ENCODE results near the gene GAL.

The GAL gene

DNA sequence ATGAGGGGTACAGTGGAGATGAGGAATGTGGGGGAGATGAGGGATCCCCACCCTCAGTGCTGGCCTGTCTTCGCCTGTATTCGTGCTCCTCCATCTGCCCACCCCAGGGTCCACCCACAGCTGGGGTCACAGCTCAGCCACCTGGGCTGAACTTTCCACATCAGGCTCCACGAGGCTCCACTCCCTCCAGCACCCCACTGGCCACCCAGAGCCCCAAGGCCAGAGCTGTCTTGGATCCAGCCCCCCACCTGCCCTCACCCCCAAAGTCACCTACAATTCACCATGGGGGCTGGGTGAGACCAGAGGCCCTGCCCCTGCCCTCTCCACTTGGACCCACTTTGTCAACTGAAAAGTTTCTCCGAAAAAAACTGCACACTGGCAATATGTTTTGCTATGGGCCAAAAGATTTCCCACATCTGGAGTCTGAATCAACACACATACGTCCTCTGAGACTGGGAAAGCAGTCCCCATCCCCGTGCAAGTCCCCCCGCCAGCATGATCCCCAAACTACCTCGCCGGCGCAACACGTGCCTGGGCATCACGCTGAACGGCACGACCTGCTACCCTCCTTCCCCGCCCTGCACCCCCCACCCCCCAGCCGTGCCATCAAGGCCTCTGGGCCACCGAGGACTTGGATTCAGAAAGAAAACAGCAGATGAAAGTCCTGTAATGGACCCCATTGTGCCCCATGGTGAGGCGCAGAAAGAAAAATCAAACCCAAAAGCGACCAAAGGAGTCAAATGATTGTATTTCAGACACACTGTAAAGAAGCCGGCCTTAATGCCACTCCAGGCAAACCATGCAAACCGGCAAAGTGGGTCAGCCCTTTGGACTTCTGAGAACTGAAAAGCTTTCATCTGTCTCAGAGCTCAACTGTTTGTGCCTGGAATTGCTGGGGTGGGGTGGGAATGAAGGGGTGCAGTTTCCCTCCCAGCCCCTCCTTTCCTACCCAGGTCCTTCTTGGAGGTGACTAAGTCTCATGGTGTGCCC is 16.5 kb upstream of the GAL start:
- Histone ChIP-seq H3K27me3 (ENCODE audit: low read length) (no peaks in the 10 kb centered on the region), H3K9me2 (replicated peaks; ENCODE audit: insufficient read depth, low read length) (no peaks in the 10 kb centered on the region), H3F3A (ENCODE audit: insufficient read depth) (no peaks in the 10 kb centered on the region), H3K9ac (ENCODE audit: low read length) (no peak overlapping the region), H3K27ac (ENCODE audit: low read depth, low read length) (no peak overlapping the region), H3K4me3 (ENCODE audit: insufficient read depth, low read length, poor library complexity, severe bottlenecking) (no peak overlapping the region), H2AFZ (ENCODE audit: low read depth, low read length, severe bottlenecking) (no peak overlapping the region), H3K9me3 (ENCODE audit: insufficient read depth, low read length) (no peaks in the 10 kb centered on the region), H3K79me2 (ENCODE audit: insufficient read depth, low read length) (no peaks in the 10 kb centered on the region), H4K20me1 (ENCODE audit: low read depth, low read length) (no peaks in the 10 kb centered on the region), H3K36me3 (ENCODE audit: low read length) (no peaks in the 10 kb centered on the region), H3K4me2 (ENCODE audit: low read depth, low read length, poor library complexity, severe bottlenecking) (no peak overlapping the region)
- TF ChIP-seq, protein P1, sequence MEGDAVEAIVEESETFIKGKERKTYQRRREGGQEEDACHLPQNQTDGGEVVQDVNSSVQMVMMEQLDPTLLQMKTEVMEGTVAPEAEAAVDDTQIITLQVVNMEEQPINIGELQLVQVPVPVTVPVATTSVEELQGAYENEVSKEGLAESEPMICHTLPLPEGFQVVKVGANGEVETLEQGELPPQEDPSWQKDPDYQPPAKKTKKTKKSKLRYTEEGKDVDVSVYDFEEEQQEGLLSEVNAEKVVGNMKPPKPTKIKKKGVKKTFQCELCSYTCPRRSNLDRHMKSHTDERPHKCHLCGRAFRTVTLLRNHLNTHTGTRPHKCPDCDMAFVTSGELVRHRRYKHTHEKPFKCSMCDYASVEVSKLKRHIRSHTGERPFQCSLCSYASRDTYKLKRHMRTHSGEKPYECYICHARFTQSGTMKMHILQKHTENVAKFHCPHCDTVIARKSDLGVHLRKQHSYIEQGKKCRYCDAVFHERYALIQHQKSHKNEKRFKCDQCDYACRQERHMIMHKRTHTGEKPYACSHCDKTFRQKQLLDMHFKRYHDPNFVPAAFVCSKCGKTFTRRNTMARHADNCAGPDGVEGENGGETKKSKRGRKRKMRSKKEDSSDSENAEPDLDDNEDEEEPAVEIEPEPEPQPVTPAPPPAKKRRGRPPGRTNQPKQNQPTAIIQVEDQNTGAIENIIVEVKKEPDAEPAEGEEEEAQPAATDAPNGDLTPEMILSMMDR (IDR thresholded peaks at IDR 0.05; ENCODE audit: insufficient read depth, low read length, poor library complexity, severe bottlenecking) = no peak
- TF ChIP-seq EZH2phosphoT487 (conservative IDR thresholded peaks at IDR 0.05; ENCODE audit: low read length) = no peak

GRCh38 chr11:68669301-68670090 is 14.8 kb upstream of the GAL start:
- Histone ChIP-seq H2AFZ (ENCODE audit: low read depth, low read length, severe bottlenecking) (no peak overlapping the region), H3K79me2 (ENCODE audit: insufficient read depth, low read length) (no peaks in the 10 kb centered on the region), H4K20me1 (ENCODE audit: low read depth, low read length) (no peaks in the 10 kb centered on the region), H3K36me3 (ENCODE audit: low read length) (no peaks in the 10 kb centered on the region), H3K4me3 (ENCODE audit: insufficient read depth, low read length, poor library complexity, severe bottlenecking) (no peak overlapping the region), H3K9ac (ENCODE audit: low read length) (no peak overlapping the region), H3K9me2 (replicated peaks; ENCODE audit: insufficient read depth, low read length) (no peaks in the 10 kb centered on the region), H3K9me3 (ENCODE audit: insufficient read depth, low read length) (no peaks in the 10 kb centered on the region), H3F3A (ENCODE audit: insufficient read depth) (no peaks in the 10 kb centered on the region), H3K27me3 (ENCODE audit: low read length) (no peaks in the 10 kb centered on the region), H3K27ac (ENCODE audit: low read depth, low read length) (no peak overlapping the region), H3K4me2 (ENCODE audit: low read depth, low read length, poor library complexity, severe bottlenecking) (no peak overlapping the region)
- TF ChIP-seq EZH2phosphoT487 (conservative IDR thresholded peaks at IDR 0.05; ENCODE audit: low read length) = no peak
- TF ChIP-seq, protein P1 (IDR thresholded peaks at IDR 0.05; ENCODE audit: insufficient read depth, low read length, poor library complexity, severe bottlenecking) = no peak

DNA sequence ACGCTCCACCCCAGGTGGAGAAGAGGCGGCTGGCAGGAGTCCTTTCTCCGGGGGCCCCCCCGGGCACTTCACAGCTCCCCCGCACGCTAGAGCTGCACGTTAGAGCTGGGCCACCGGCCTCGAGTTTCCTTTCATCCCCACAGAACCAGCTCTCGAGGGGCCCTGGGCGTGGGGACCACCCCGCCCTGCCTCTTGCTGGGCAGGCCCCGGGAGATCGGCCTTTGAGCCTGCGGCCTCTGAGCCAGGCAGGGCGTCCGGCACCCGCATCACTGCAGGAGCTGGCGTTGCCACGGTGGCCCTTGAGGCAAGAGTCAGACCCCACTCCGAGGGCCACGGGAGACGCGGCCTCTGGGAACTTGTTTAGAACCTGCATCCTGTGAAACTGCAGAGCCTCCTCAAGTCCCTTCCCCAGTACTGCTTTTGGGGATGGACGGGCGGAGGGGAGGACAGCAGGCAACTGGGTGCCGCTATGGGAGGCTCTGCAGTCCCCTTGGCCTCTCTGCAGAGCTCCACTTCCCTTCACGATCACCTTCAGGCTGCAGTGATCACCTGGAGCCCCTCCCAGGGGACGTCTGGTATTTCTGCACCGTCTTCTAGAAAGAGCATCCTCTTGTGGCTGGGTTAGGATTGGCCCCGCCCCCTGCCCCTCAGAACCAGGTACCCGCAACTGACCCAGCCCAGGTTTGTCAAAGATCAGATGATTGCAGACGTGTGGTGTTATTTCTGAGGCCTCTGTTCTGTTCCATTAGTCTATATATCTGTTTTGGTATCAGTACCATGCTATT is 13.9 kb upstream of the GAL start:
- Histone ChIP-seq H3K4me2 (ENCODE audit: low read depth, low read length, poor library complexity, severe bottlenecking) (no peak overlapping the region), H3K4me3 (ENCODE audit: insufficient read depth, low read length, poor library complexity, severe bottlenecking) (no peak overlapping the region), H3K36me3 (ENCODE audit: low read length) (no peaks in the 10 kb centered on the region), H3K79me2 (ENCODE audit: insufficient read depth, low read length) (no peaks in the 10 kb centered on the region), H3K27me3 (ENCODE audit: low read length) (no peaks in the 10 kb centered on the region), H3K9ac (ENCODE audit: low read length) (no peak overlapping the region), H2AFZ (ENCODE audit: low read depth, low read length, severe bottlenecking) (no peak overlapping the region), H4K20me1 (ENCODE audit: low read depth, low read length) (no peaks in the 10 kb centered on the region), H3K9me3 (ENCODE audit: insufficient read depth, low read length) (no peaks in the 10 kb centered on the region), H3F3A (ENCODE audit: insufficient read depth) (no peaks in the 10 kb centered on the region), H3K9me2 (replicated peaks; ENCODE audit: insufficient read depth, low read length) (no peaks in the 10 kb centered on the region), H3K27ac (ENCODE audit: low read depth, low read length) (no peak overlapping the region)
- TF ChIP-seq EZH2phosphoT487 (conservative IDR thresholded peaks at IDR 0.05; ENCODE audit: low read length) = no peak
- TF ChIP-seq, protein P1 (IDR thresholded peaks at IDR 0.05; ENCODE audit: insufficient read depth, low read length, poor library complexity, severe bottlenecking) = no peak
